GM21528 (cell line): ENCODE measurements around the gene ARRDC2.
"Not testable (repeated sequence)": the region's sequence is repeated elsewhere in the genome, so short reads cannot be mapped to it uniquely, and the experiment has no call there.

ENCODE experiments used
- ATAC-seq: cut with Tn5 transposase; IDR thresholded peaks from one replicate; pipeline ENCODE4 v1.9.1; 2021; ENCODE audit warnings: mild to moderate bottlenecking, moderate library complexity; ENCODE audit not compliant: unreplicated experiment, low FRiP score

Gene ARRDC2

DNA sequence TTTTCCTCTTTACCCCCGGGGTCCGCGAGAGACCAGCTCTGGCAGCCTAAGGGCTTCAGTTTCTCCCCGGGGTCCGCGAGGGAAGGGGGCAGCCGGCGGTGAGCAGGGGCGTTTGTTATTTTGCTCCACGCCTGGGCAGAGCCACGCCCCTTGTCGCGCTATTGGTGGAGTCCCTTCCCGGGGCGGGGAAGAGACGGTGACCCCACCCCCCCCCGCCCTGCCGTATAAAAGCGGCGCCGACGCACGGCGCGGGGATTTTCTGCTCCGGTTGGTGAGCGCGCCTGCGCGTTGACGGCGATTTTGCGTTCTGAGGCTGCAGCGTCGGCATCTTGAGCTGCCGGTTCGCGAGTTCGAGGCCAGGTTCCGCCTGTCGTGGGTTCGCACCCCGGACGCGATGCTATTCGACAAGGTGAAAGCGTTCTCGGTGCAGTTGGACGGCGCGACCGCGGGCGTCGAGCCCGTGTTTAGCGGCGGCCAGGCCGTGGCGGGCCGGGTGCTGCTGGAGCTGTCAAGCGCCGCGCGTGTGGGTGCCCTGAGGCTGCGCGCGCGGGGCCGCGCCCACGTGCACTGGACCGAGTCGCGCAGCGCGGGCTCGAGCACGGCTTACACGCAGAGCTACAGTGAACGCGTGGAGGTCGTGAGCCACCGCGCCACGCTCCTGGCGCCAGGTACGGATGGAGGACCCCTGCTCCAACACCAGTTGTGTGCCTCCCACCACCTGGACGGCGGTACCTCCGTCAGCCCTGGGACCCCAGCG, at the start of gene ARRDC2:
Gene ARRDC2 (plus strand): TSS at position 254 of the 757 bp plus-strand sequence. CDS start 141 bp downstream, at position 395.
- ATAC-seq = no peak

DNA sequence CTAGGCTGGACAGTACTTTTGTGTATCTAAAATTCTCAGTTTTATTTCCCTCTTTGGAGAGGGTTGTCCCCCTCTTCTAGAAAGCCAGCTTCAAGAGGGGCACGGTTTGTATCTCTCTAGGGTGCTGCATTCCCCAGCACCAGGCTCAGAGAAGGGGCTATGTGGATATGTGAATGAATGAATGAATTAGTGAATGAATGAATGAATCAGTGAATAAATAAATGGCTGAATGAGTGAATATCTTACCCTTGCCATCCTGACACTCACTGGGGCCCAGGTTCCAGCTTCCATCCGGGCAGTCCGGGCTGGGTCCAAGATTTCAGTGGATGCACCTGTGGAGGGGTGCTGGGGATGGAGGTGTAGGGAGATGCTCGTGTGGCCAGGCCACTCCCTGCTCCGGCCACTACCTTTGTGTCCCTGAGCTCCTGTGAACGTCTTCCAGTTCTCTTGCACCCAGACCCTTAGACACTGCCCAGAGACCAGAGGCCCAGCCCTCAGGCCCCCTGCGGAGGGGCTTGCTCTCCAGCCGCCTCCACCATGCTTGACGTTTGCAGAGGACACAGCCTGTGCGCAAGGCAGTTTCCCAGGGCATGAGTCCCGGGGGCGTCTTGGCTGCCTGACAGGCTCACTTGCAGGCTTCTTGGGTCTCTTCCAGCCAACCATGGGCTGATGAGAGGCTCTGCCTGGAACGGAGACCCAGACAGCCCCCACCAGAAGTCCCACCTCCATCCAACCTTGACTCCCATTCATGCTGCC, 43.9 kb upstream of the ARRDC2 start:
- ATAC-seq = no peak

DNA sequence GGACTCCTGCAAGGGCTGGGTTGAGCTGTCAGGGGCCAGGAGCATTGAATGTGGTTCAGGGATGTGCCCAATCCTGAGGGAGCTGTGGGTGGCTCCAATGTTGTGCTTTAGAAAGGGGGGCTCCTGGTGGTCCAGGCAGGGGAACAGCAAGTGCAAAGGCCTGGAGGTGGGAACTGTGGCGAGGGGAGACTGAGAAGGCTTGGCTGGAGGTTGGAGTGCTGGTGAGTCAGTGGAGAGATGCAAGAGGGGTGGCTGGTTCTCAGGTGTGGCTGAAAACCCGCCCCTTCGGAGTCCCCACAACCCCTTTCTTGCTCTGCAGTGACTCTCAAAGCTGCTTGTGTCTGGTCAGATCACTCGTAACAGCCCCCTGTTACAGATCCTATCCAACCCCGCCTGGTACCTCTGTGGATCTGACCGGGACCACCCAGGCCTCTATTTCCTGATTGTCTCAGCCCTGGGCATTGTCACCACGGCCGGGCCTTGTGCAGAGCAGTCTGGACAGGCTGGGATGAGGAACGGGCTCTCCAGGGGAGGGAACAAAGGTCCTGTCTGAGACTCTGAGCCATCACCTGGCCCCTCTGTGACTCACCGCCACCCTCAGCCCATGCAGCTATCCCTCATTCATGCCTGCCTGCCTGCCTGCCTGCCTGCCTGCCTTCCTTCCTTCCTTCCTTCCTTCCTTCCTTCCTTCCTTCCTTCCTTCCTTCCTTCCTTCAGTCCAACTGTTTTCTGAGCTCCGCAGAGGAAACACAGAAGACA, 42.4 kb upstream of the ARRDC2 start:
- ATAC-seq = no peak

GRCh38 chr19:17966129-17966483, 41.9 kb upstream of the ARRDC2 start:
- no peak for ATAC-seq

- ATAC-seq = no peak
These were observed 41.3 kb upstream of the ARRDC2 start, which contains the start of gene KCNN1 for GRCh38 chr19:17966550-17967256. Gene KCNN1, plus strand, starts transcription at chr19:17967107. Its CDS starts 6,782 bp downstream, at chr19:17973889.

GRCh38 chr19:17967257-17968051, 40.5 kb upstream of the ARRDC2 start:
- no peak for ATAC-seq

GRCh38 chr19:17968362-17968761, 39.6 kb upstream of the ARRDC2 start:
- no peak for ATAC-seq

DNA sequence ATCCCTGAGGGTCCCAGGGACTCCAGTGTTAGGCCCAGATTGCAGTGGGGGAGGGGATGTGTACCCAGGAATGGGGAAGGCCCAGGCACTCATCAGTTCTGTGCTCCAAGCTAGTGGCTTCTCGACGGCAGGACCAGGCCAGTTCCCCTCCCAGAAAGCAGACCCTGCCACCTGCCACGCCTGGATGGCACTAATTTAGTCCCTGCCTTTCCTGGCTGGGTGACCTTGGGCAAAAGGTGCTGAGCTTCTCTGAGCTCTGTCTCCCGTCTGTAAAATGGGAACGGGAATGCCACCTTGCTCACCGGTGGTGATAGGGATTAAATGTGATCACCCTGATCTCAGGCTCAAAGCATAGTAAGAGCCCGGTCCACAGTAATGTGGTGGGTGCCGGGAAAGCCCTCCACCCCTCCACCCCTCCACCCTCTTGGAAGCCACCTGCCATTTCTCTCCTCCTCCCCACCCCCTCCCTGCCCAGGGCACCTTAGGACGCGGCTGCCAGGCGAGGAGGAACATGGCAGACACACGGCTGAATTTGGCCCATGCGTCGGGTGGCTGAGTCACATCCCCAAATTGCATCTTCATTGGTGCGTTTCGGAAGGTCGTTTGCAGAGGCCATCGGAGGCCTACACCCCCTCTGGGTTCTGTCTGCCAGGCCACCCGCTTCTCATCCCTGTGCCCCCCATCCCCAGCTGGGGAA, 38.7 kb upstream of the ARRDC2 start:
- ATAC-seq = no peak

DNA sequence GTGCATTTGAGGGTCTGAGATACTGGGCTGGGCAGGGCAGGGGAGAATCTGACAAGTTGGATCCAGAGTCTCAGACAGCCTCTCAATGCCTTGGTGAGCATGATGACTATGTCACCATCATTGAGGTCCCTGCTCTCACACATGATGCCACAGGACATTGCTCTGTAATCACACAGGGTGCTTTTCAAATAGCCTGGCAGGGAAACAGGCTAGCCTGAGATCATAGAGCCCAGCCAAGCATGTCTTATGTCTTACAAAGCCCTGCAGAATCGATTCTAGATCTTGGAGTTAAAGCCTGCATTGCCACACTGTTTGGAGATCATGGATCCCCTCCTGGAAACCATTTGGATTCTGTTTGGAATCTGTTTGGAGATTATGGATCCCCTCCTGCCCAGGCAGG, 35.7 kb upstream of the ARRDC2 start:
- no peak for ATAC-seq

- no peak for ATAC-seq
These were observed 34.2 kb upstream of the ARRDC2 start for GRCh38 chr19:17973759-17974158.

- no peak for ATAC-seq
These were observed 33.4 kb upstream of the ARRDC2 start for GRCh38 chr19:17974551-17974950.

- ATAC-seq = no peak
These were observed 32.9 kb upstream of the ARRDC2 start for GRCh38 chr19:17975032-17975431.

- ATAC-seq = no peak
These were observed 30.9 kb upstream of the ARRDC2 start for GRCh38 chr19:17977021-17977420.

- ATAC-seq = no peak
These were observed 30.5 kb upstream of the ARRDC2 start for GRCh38 chr19:17977488-17977887.

DNA sequence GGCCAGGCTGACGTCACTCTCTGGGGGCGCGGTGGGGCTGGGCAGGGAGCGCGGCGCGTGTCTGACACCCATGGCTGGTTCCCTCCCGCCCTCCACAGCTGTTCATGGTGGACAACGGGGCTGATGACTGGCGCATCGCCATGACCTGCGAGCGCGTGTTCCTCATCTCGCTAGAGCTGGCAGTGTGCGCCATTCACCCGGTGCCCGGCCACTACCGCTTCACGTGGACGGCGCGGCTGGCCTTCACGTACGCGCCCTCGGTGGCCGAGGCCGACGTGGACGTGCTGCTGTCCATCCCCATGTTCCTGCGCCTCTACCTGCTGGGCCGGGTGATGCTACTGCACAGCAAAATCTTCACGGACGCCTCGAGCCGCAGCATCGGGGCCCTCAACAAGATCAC, 26.4 kb upstream of the ARRDC2 start:
- ATAC-seq = no peak

- ATAC-seq = no peak
These were observed 25.5 kb upstream of the ARRDC2 start for GRCh38 chr19:17982430-17982829.

- ATAC-seq = no peak
These were observed 22.7 kb upstream of the ARRDC2 start for GRCh38 chr19:17985037-17985818.

DNA sequence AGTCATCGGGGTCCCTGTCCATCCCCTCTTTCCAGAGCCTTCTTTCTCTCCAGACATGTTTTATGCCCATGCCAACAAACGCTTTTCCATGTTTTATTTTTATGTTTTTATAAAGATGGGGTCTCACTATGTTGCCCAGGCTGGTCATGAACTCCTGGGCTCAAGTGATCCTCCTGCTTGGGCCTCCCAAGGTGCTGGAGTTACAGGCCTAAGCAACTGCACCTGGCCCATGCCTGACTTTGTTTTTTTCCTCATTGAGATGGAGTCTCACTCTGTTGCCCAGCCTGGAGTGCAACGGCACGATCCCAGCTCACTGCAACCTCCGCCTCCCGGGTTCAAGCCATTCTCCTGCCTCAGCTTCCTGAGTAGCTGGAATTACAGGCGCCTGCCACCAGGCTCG, 21.4 kb upstream of the ARRDC2 start:
- ATAC-seq = not testable (repeated sequence)
